H1 (cell line): ENCODE data around the gene TBC1D22A. TPM values are rescaled to one million over a fixed set of nuclear protein-coding genes. Genes with fewer than 3 reads are reported as not detected.

Experiments used
- CTCF ChIA-PET: fragments of 300-600 bp; sonication (Branson Sonifier 250); formaldehyde crosslinking; loops from one replicate; lab custom pipeline; 2021; ENCODE audit not compliant: partially characterized antibody; lab: Charles Lee
- POLR2A ChIA-PET: fragments of 300-600 bp; sonication (Branson Sonifier 250); formaldehyde crosslinking; loops from one replicate; lab custom pipeline; 2021; ENCODE audit warnings: inconsistent platforms; ENCODE audit not compliant: partially characterized antibody; lab: Charles Lee
- DNase-seq, 2 experiments: peaks; one replicate each; pipeline versions ENCODE4 v3.0.0 to v3.0.0-alpha.2; 2010 to 2022; ENCODE audit warnings: low spot score in 2 of 2, low read depth in 1 of 2, mixed read lengths in 1 of 2
- FAIRE-seq: peaks from 2 replicates; lab custom pipeline; 2011; peaks lifted over from hg19 to GRCh38; lab: Jason Lieb, UNC
- H2AFZ ChIP-seq: 2 replicates; pipeline ENCODE4 v1.8.1; 2012; ENCODE audit warnings: low read length, inconsistent platforms
- H2AK5ac ChIP-seq: 2 replicates; pipeline ENCODE4 v1.6.1; 2013; ENCODE audit warnings: low read depth, low read length
- H2BK120ac ChIP-seq: replicated peaks from 2 replicates; pipeline ENCODE3; 2013; ENCODE audit warnings: low read depth, low read length, inconsistent platforms
- H2BK12ac ChIP-seq: 2 replicates; pipeline ENCODE4 v1.6.1; 2013; ENCODE audit warnings: low read depth, low read length
- H2BK15ac ChIP-seq: 2 replicates; pipeline ENCODE4 v1.6.1; 2013; ENCODE audit warnings: low read length
- H2BK20ac ChIP-seq: 2 replicates; pipeline ENCODE4 v1.6.1; 2013; ENCODE audit warnings: low read length
- H2BK5ac ChIP-seq: 2 replicates; pipeline ENCODE4 v1.6.1; 2013; ENCODE audit warnings: low read depth, low read length
- H3K14ac ChIP-seq: 2 replicates; pipeline ENCODE4 v1.6.1; 2013; ENCODE audit warnings: inconsistent platforms; ENCODE audit not compliant: insufficient read length
- H3K18ac ChIP-seq: 2 replicates; pipeline ENCODE4 v1.6.1; 2013; ENCODE audit warnings: low read length; ENCODE audit errors: extremely low read depth
- H3K23ac ChIP-seq: 2 replicates; pipeline ENCODE4 v1.6.1; 2013; ENCODE audit warnings: inconsistent platforms; ENCODE audit not compliant: insufficient read length
- H3K23me2 ChIP-seq: 2 replicates; pipeline ENCODE4 v1.6.1; 2013; ENCODE audit warnings: low read depth, low read length
- H3K27ac ChIP-seq: 2 replicates; pipeline ENCODE4 v1.6.1; 2011; ENCODE audit warnings: low read depth, low read length, inconsistent platforms
- H3K27me3 ChIP-seq, 4 experiments: replicated peaks in 1 of 4; 1 replicate in 1 of 4; 2 replicates in 3 of 4; pipeline versions ENCODE4 v1.6.1 to v1.8.1; 2011 to 2013; ENCODE audit warnings: low read length in 3 of 4, mild to moderate bottlenecking in 3 of 4, inconsistent platforms in 2 of 4, mixed read lengths in 2 of 4, moderate library complexity in 1 of 4; ENCODE audit not compliant: control insufficient read depth in 3 of 4, insufficient read depth in 3 of 4; ENCODE audit errors: extremely low read depth in 1 of 4
- H3K36me3 ChIP-seq, 4 experiments: 2 replicates each; pipeline versions ENCODE4 v1.6.1 to v1.8.1; 2011 to 2013; ENCODE audit warnings: mild to moderate bottlenecking in 4 of 4, low read length in 3 of 4, moderate library complexity in 2 of 4, control low read depth in 1 of 4, inconsistent platforms in 1 of 4; ENCODE audit not compliant: insufficient read depth in 4 of 4, control insufficient read depth in 2 of 4
- H3K4ac ChIP-seq: replicated peaks from 2 replicates; pipeline ENCODE3; 2013; ENCODE audit warnings: low read length, low read depth, mixed read lengths, inconsistent platforms; ENCODE audit not compliant: insufficient read length
- H3K4me1 ChIP-seq, 4 experiments: replicated peaks in 1 of 4; 1 replicate in 1 of 4; 2 replicates in 3 of 4; pipeline versions ENCODE4 v1.6.1 to v1.8.1; 2011 to 2013; ENCODE audit warnings: low read length in 3 of 4, inconsistent platforms in 2 of 4, mixed read lengths in 1 of 4; ENCODE audit not compliant: insufficient read depth in 4 of 4, control insufficient read depth in 3 of 4
- H3K4me2 ChIP-seq, 2 experiments: 2 replicates each; pipeline versions ENCODE4 v1.6.1 to v1.8.1; 2011 to 2013; ENCODE audit warnings: low read depth in 2 of 2, low read length in 2 of 2, control low read depth in 1 of 2, inconsistent platforms in 1 of 2, mild to moderate bottlenecking in 1 of 2; ENCODE audit not compliant: insufficient read depth in 1 of 2
- H3K4me3 ChIP-seq, 4 experiments: fragments of 200-600, 300-600 bp in 1 of 4; sonication (generic), shearing (Covaris generic), sonication (Bioruptor Twin) in 1 of 4; 2 replicates each; pipeline versions ENCODE4 v1.5.1 to v1.8.1; 2011 to 2016; ENCODE audit warnings: low read length in 4 of 4, low read depth in 3 of 4, control low read depth in 2 of 4, inconsistent platforms in 2 of 4, mild to moderate bottlenecking in 2 of 4, mixed read lengths in 1 of 4, moderate library complexity in 1 of 4; ENCODE audit not compliant: insufficient read depth in 2 of 4; ENCODE audit errors: extremely low read depth in 1 of 4
- H3K56ac ChIP-seq: replicated peaks from 2 replicates; pipeline ENCODE3; 2013; ENCODE audit warnings: low read depth, mild to moderate bottlenecking, mixed read lengths, low read length, inconsistent platforms; ENCODE audit not compliant: insufficient read length
- H3K79me1 ChIP-seq: 2 replicates; pipeline ENCODE4 v1.6.1; 2013; ENCODE audit warnings: low read depth, low read length, control low read depth
- H3K79me2 ChIP-seq, 2 experiments: 2 replicates each; pipeline versions ENCODE4 v1.6.1 to v1.8.1; 2012 to 2013; ENCODE audit warnings: low read length in 2 of 2, mild to moderate bottlenecking in 2 of 2, inconsistent platforms in 1 of 2; ENCODE audit not compliant: insufficient read depth in 2 of 2, control insufficient read depth in 1 of 2
- H3K9ac ChIP-seq, 4 experiments: replicated peaks in 1 of 4; 1 replicate in 1 of 4; 2 replicates in 3 of 4; pipeline versions ENCODE4 v1.6.1 to v1.8.1; 2011 to 2013; ENCODE audit warnings: low read depth in 3 of 4, low read length in 3 of 4, control low read depth in 2 of 4, mild to moderate bottlenecking in 2 of 4, moderate library complexity in 2 of 4, inconsistent platforms in 1 of 4; ENCODE audit errors: extremely low read depth in 1 of 4
- H3K9me3 ChIP-seq, 2 experiments: 2 replicates each; pipeline versions ENCODE4 v1.6.1 to v1.8.1; 2012 to 2013; ENCODE audit warnings: mild to moderate bottlenecking in 2 of 2, moderate library complexity in 2 of 2, control low read depth in 1 of 2, inconsistent platforms in 1 of 2, low read depth in 1 of 2, low read length in 1 of 2, mixed read lengths in 1 of 2; ENCODE audit not compliant: insufficient read depth in 2 of 2
- H4K20me1 ChIP-seq, 2 experiments: replicated peaks in 1 of 2; 2 replicates each; pipeline versions ENCODE3 to v1.8.1; 2011 to 2013; ENCODE audit warnings: inconsistent platforms in 2 of 2, low read length in 2 of 2, mild to moderate bottlenecking in 1 of 2; ENCODE audit not compliant: insufficient read depth in 2 of 2, control insufficient read depth in 1 of 2
- H4K5ac ChIP-seq: 2 replicates; pipeline ENCODE4 v1.6.1; 2013; ENCODE audit warnings: low read length, low read depth, mixed read lengths, inconsistent platforms; ENCODE audit not compliant: insufficient read length
- H4K8ac ChIP-seq: 2 replicates; pipeline ENCODE4 v1.8.0; 2013; ENCODE audit warnings: mild to moderate bottlenecking, moderate library complexity, low read length, inconsistent platforms; ENCODE audit not compliant: insufficient read depth; ENCODE audit errors: extremely low read depth
- H4K91ac ChIP-seq: replicated peaks from 2 replicates; pipeline ENCODE3; 2013; ENCODE audit warnings: low read length, mixed read lengths, inconsistent platforms; ENCODE audit not compliant: insufficient read length
- ASH2L ChIP-seq: fragments of 200-600, 300-600 bp; sonication (generic); IDR thresholded peaks from one replicate; pipeline ENCODE4 v1.7.1; 2017; ENCODE audit warnings: low read length
- BCL11A ChIP-seq, 2 experiments: IDR thresholded peaks; one replicate each; pipeline ENCODE4 v1.6.1; 2011; ENCODE audit warnings: low read depth in 2 of 2, low read length in 2 of 2, mild to moderate bottlenecking in 2 of 2
- CHD2 ChIP-seq: IDR thresholded peaks from 2 replicates; pipeline ENCODE4 v1.6.1; 2012; ENCODE audit warnings: low read length, improper control_type of control experiment
- CREB1 ChIP-seq: IDR thresholded peaks from 2 replicates; pipeline ENCODE4 v1.6.1; 2012; ENCODE audit warnings: inconsistent platforms
- EZH2 ChIP-seq: fragments of 200-600 bp; sonication (generic); IDR thresholded peaks from 2 replicates; pipeline ENCODE4 v1.7.1; 2012; ENCODE audit warnings: low read depth, mild to moderate bottlenecking, moderate library complexity, low read length, inconsistent platforms; ENCODE audit not compliant: severe bottlenecking
- GTF2F1 ChIP-seq: IDR thresholded peaks from 2 replicates; pipeline ENCODE4 v1.6.1; 2012; ENCODE audit warnings: low read depth, low read length, improper control_type of control experiment, borderline replicate concordance
- JUN ChIP-seq: IDR thresholded peaks from 2 replicates; pipeline ENCODE4 v1.6.1; 2011; ENCODE audit warnings: low read depth, mild to moderate bottlenecking, improper control_type of control experiment, low read length
- JUND ChIP-seq: IDR thresholded peaks from 2 replicates; pipeline ENCODE4 v1.6.1; 2011; ENCODE audit warnings: mild to moderate bottlenecking, improper control_type of control experiment, low read length
- KDM1A ChIP-seq: fragments of 200-600, 300-600 bp; sonication (generic); IDR thresholded peaks from 2 replicates; pipeline ENCODE4 v1.7.1; 2016; ENCODE audit warnings: mild to moderate bottlenecking, low read length, borderline replicate concordance
- MAX ChIP-seq: IDR thresholded peaks from 2 replicates; pipeline ENCODE4 v1.6.1; 2012; ENCODE audit warnings: inconsistent platforms
- PHF8 ChIP-seq: fragments of 200-600 bp; sonication (generic); conservative IDR thresholded peaks from 2 replicates; pipeline ENCODE4 v1.7.1; 2012; ENCODE audit warnings: low read depth, mild to moderate bottlenecking, inconsistent platforms, low read length, moderate library complexity
- POLR2AphosphoS5 ChIP-seq: IDR thresholded peaks from 2 replicates; pipeline ENCODE4 v1.6.1; 2011; ENCODE audit warnings: low read depth, low read length
- POU5F1 ChIP-seq: IDR thresholded peaks from 2 replicates; pipeline ENCODE4 v1.6.1; 2011; ENCODE audit warnings: low read depth, mild to moderate bottlenecking, low read length, moderate library complexity
- RNF2 ChIP-seq: fragments of 200-900, 300-1000 bp; sonication (generic); IDR thresholded peaks from 2 replicates; pipeline ENCODE4 v1.7.1; 2016; ENCODE audit warnings: borderline replicate concordance, low read depth, mild to moderate bottlenecking, antibody characterized with exemption, low read length; ENCODE audit not compliant: poor library complexity, severe bottlenecking; ENCODE audit errors: missing control alignments
- SRF ChIP-seq: IDR thresholded peaks from 2 replicates; pipeline ENCODE4 v1.6.1; 2011; ENCODE audit warnings: mild to moderate bottlenecking, low read depth, low read length, moderate library complexity
- WGBS, 2 experiments: shearing (Covaris generic) in 1 of 2; methylation state at CpG; one replicate each; pipeline versions ENCODE4 v1.1.6 to v1.1.7; 2013 to 2015; ENCODE audit warnings: low lambda C conversion rate in 2 of 2, mixed read lengths in 2 of 2, inconsistent platforms in 1 of 2, low coverage in 1 of 2, missing lambda C conversion rate in 1 of 2; ENCODE audit not compliant: insufficient replicate concordance in 2 of 2, insufficient coverage in 1 of 2, insufficient read length in 1 of 2; ENCODE audit errors: extremely low coverage in 1 of 2, missing lambda C conversion rate in 1 of 2; 5-methylcytosine and 5-hydroxymethylcytosine counted together
- polyA plus RNA-seq, 7 experiments: library from polyadenylated mRNA; depleted of rRNA in 3 of 7; stranded (reverse) in 5 of 7; unstranded in 2 of 7; fragments of >200 nt in 5 of 7; fragments of 200-250 nt in 2 of 7; gene quantifications; 1 replicate in 5 of 7; 2 replicates in 1 of 7; 4 replicates in 1 of 7; pipeline versions ENCODE4 v1.2.1 to v1.2.3, GENCODE V29; 2011 to 2013; ENCODE audit warnings: missing spikeins in 2 of 7, mixed read lengths in 2 of 7
- total RNA-seq: library from RNA; stranded (reverse); fragmentation: NEBNext Ultra II Directional; extraction: Animal tissue kit (Norgen Biotek cat#: 25700); gene quantifications from 2 replicates; pipeline ENCODE4 v1.2.1, GENCODE V29; 2021

TBC1D22A gene
- total and polyA plus RNA-seq, 2 of the 8 experiments (the other 6 are each of a cell fraction or from before 2014, with no cell fraction given): 11.9 to 18.4 TPM

GRCh38 chr22:46954781-46955180 is 192.3 kb downstream of the TBC1D22A start:
- H3K9ac ChIP-seq: no peak overlapping the region
- H3K79me1 ChIP-seq: peaks cover 5% of the 10 kb centered on the region; the same call in 1 of the 2 replicates
- CTCF ChIA-PET: interaction anchor here (0.9 to 2.1 kb wide), 7 partner anchors 8 to 122 kb away, joined by 3 to 8 read pairs (median 4); no protein-coding TSS in a partner anchor
- no peak overlapping the region for H2BK12ac ChIP-seq
- no peak for DNase-seq
- H3K14ac ChIP-seq: no peak overlapping the region
- no peaks in the 10 kb centered on the region for H3K9me3 ChIP-seq
- no peaks in the 10 kb centered on the region for H3K36me3 ChIP-seq
- H2AFZ ChIP-seq: no peak overlapping the region
- no peaks in the 10 kb centered on the region; a peak in 1 of 4 replicates for H3K79me2 ChIP-seq
- no peak for FAIRE-seq
- no peak overlapping the region for H4K5ac ChIP-seq
- no peak overlapping the region for H2AK5ac ChIP-seq
- no peak overlapping the region for H2BK120ac ChIP-seq
- H3K23me2 ChIP-seq: no peaks in the 10 kb centered on the region
- H3K4ac ChIP-seq: no peak overlapping the region
- POLR2A ChIA-PET: no interaction called here
- no peak overlapping the region for H3K56ac ChIP-seq
- no peak overlapping the region for H3K4me3 ChIP-seq
- H3K27me3 ChIP-seq: no peaks in the 10 kb centered on the region
- H4K8ac ChIP-seq: no peak overlapping the region
- no peak overlapping the region for H4K91ac ChIP-seq
- no peak overlapping the region for H2BK5ac ChIP-seq
- H2BK15ac ChIP-seq: no peak overlapping the region
- WGBS, 2 experiments: 91% methylated on average over 7 of the region's 7 CpGs; no CpG with 5 or more reads in 1 of the 2 experiments
- H4K20me1 ChIP-seq: peaks cover 0 to 6% of the 10 kb centered on the region in 2 experiments
- peaks cover 0 to 13% (median 6%) of the 10 kb centered on the region in 4 experiments; a peak in 6 of 7 replicates for H3K4me1 ChIP-seq
- H3K27ac ChIP-seq: no peak overlapping the region
- H2BK20ac ChIP-seq: no peak overlapping the region
- H3K18ac ChIP-seq: no peak overlapping the region
- no peak overlapping the region for H3K23ac ChIP-seq
- no peak overlapping the region for H3K4me2 ChIP-seq
- TF ChIP-seq CHD2 (no peak), SRF (no peak), GTF2F1 (no peak), POU5F1 (no peak), PHF8 (no peak), EZH2 (no peak), MAX (no peak), JUN (no peak), POLR2AphosphoS5 (no peak), ASH2L (no peak), BCL11A (IDR thresholded peaks at IDR 0.05; ENCODE audit: low read depth in 2 of 2, low read length in 2 of 2) (no peak), RNF2 (no peak), KDM1A (no peak), CREB1 (no peak), JUND (no peak)
